K562 (cell line): Measurements from ENCODE around the gene JPT1. TPM values are rescaled to one million over a fixed set of nuclear protein-coding genes. Genes with fewer than 3 reads are reported as not detected.

Experiments
- BCOR ChIP-seq: fragments of 450-650 bp; IDR thresholded peaks from 2 replicates; pipeline ENCODE4 v1.6.1; 2016
- CBFA2T3 ChIP-seq: fragments of 450-650 bp; IDR thresholded peaks from 2 replicates; pipeline ENCODE4 v1.6.1; 2017
- DPF2 ChIP-seq: fragments of 450-650 bp; IDR thresholded peaks from 2 replicates; pipeline ENCODE4 v1.6.1; 2016
- HDAC6 ChIP-seq: IDR thresholded peaks from 2 replicates; pipeline ENCODE4 v1.6.1; 2012; ENCODE audit warnings: low read depth, mild to moderate bottlenecking, control low read depth, inconsistent platforms, low read length, moderate library complexity
- L3MBTL2 ChIP-seq: fragments of 450-650 bp; IDR thresholded peaks from 2 replicates; pipeline ENCODE4 v1.6.1; 2016; ENCODE audit warnings: mild to moderate bottlenecking, moderate library complexity
- MBD2 ChIP-seq: sonication (generic); IDR thresholded peaks from 2 replicates; pipeline ENCODE4 v1.6.1; 2016; ENCODE audit warnings: low read depth, borderline replicate concordance
- MTA1 ChIP-seq: fragments of 450-650 bp; IDR thresholded peaks from 2 replicates; pipeline ENCODE4 v1.6.1; 2017; ENCODE audit warnings: borderline replicate concordance
- MTF1 ChIP-seq: fragments of 250-450 bp; sonication (Bioruptor Pico); IDR thresholded peaks from 2 replicates; pipeline ENCODE4 v1.9.0; 2021; ENCODE audit warnings: moderate library complexity, mild to moderate bottlenecking, inconsistent platforms, borderline replicate concordance
- NR2C2 ChIP-seq, 2 experiments: fragments of 200-800 bp in 1 of 2; sonication (Bioruptor generic) in 1 of 2; sonication (generic) in 1 of 2; formaldehyde crosslinking in 1 of 2; IDR thresholded peaks; 2 replicates each; pipeline versions ENCODE4 v1.6.1 to v1.8.0; 2016 to 2022; ENCODE audit warnings: mild to moderate bottlenecking in 1 of 2, missing compliant biosample characterization in 1 of 2, missing genetic modification characterization in 1 of 2, missing genetic modification reagents in 1 of 2
- SIN3A ChIP-seq, 2 experiments: fragments of 150-350 bp in 1 of 2; IDR thresholded peaks; 2 replicates each; pipeline ENCODE4 v1.6.1; 2011 to 2016; ENCODE audit warnings: borderline replicate concordance in 2 of 2, low read depth in 2 of 2, low read length in 2 of 2, mild to moderate bottlenecking in 2 of 2, moderate library complexity in 2 of 2; ENCODE audit not compliant: control insufficient read depth in 1 of 2
- SIX5 ChIP-seq, 2 experiments: IDR thresholded peaks; 2 replicates each; pipeline ENCODE4 v1.6.1; 2011; ENCODE audit warnings: low read length in 2 of 2, borderline replicate concordance in 1 of 2, low read depth in 1 of 2, mild to moderate bottlenecking in 1 of 2, moderate library complexity in 1 of 2; ENCODE audit not compliant: insufficient read depth in 1 of 2
- SMAD2 ChIP-seq: fragments of 150-350 bp; IDR thresholded peaks from 2 replicates; pipeline ENCODE4 v1.6.1; 2014; ENCODE audit warnings: low read depth, mild to moderate bottlenecking, low read length
- SMARCC2 ChIP-seq: fragments of 450-650 bp; IDR thresholded peaks from 2 replicates; pipeline ENCODE4 v1.6.1; 2017; ENCODE audit warnings: antibody characterized with exemption, moderate library complexity, mild to moderate bottlenecking, low read depth
- SUPT5H ChIP-seq: fragments of 450-650 bp; IDR thresholded peaks from 2 replicates; pipeline ENCODE4 v1.6.1; 2016
- TEAD2 ChIP-seq: fragments of 450-650 bp; IDR thresholded peaks from 2 replicates; pipeline ENCODE4 v1.6.1; 2016; ENCODE audit warnings: missing genetic modification characterization, control low read depth, missing compliant biosample characterization
- TRIM24 ChIP-seq, 2 experiments: fragments of 450-650 bp; IDR thresholded peaks; 2 replicates each; pipeline ENCODE4 v1.6.1; 2016
- ZBED1 ChIP-seq: IDR thresholded peaks from 2 replicates; pipeline ENCODE4 v1.6.1; 2014
- ZNF668 ChIP-seq: fragments of 250-450 bp; sonication (Bioruptor Pico); IDR thresholded peaks from 2 replicates; pipeline ENCODE4 v1.8.0; 2022; ENCODE audit warnings: mild to moderate bottlenecking, inconsistent platforms
- ZSCAN32 ChIP-seq: fragments of 450-650 bp; formaldehyde crosslinking; IDR thresholded peaks from 2 replicates; pipeline ENCODE4 v1.4.0; 2020; ENCODE audit warnings: mild to moderate bottlenecking, moderate library complexity
- polyA plus RNA-seq, 8 experiments: library from polyadenylated mRNA; depleted of rRNA in 4 of 8; stranded (reverse) in 5 of 8; unstranded in 3 of 8; fragments of >200 nt; fragmentation: Nextera tagmentation in 2 of 8; fragmentation: Illumina TruSeq in 1 of 8; extraction: Ambion mirVana in 2 of 8; extraction: Trizol in 1 of 8; gene quantifications; 2 replicates each; pipeline versions ENCODE4 v1.2.1 to v1.2.3, GENCODE V29; 2011 to 2014; ENCODE audit warnings: inconsistent platforms in 1 of 8, missing spikeins in 1 of 8
- total RNA-seq, 7 experiments: library from RNA; depleted of rRNA in 6 of 7; stranded (reverse); fragments of >200 nt in 6 of 7; fragmentation: Illumina TruSeq in 2 of 7; extraction: Trizol in 2 of 7; gene quantifications; 2 replicates each; pipeline versions ENCODE4 v1.2.1 to v1.2.3, GENCODE V29; 2011 to 2021; ENCODE audit warnings: low replicate concordance in 1 of 7
- TF ChIP-seq, protein P1 (sequence below): fragments of 450-650 bp; IDR thresholded peaks from 2 replicates; pipeline ENCODE4 v1.6.1; 2017; ENCODE audit warnings: mild to moderate bottlenecking, moderate library complexity
- TF ChIP-seq, protein P2 (sequence below): sonication (generic); formaldehyde crosslinking; IDR thresholded peaks from 2 replicates; pipeline ENCODE4 v1.8.1; 2023; ENCODE audit warnings: mild to moderate bottlenecking, missing genetic modification reagents
- TF ChIP-seq, protein P3 (sequence below), 2 experiments: IDR thresholded peaks in 1 of 2; conservative IDR thresholded peaks in 1 of 2; 2 replicates each; pipeline ENCODE4 v1.6.1; 2016; ENCODE audit warnings: low read depth in 2 of 2, mild to moderate bottlenecking in 1 of 2, missing compliant biosample characterization in 1 of 2, missing genetic modification characterization in 1 of 2, moderate library complexity in 1 of 2

Gene JPT1
- total and polyA plus RNA-seq, 9 of the 15 experiments (the other 6 are each of a cell fraction or from before 2014, with no cell fraction given): 56.7 to 292 (median 144) TPM

DNA sequence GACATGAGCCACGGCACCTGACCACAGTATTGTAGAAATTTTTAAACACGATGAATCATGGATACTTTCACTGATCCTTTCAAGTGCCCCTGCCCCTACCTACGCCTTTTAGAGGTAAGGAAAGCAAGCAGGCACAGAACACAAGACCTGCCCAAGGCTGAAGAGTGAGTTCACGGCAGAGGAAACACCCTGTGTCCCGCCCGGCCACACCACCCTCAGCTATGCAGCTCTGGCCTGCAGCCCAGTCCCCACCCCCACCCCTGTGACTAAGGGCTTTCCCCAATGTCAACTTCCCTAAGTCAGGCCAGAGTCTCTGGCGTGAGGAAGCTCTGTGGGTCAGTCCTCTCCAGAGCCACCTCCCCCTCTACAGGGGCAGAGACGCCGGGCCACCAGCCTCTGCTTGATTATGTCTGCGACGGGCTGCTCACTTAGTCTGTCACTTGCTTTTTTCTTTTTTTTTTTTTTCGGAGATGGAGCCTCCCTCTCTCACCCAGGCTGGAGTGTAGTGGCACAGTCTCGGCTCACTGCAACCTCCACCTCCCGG, 58.2 kb downstream of the JPT1 start (continued):
- TF ChIP-seq, protein P1, sequence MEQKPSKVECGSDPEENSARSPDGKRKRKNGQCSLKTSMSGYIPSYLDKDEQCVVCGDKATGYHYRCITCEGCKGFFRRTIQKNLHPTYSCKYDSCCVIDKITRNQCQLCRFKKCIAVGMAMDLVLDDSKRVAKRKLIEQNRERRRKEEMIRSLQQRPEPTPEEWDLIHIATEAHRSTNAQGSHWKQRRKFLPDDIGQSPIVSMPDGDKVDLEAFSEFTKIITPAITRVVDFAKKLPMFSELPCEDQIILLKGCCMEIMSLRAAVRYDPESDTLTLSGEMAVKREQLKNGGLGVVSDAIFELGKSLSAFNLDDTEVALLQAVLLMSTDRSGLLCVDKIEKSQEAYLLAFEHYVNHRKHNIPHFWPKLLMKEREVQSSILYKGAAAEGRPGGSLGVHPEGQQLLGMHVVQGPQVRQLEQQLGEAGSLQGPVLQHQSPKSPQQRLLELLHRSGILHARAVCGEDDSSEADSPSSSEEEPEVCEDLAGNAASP: no peak
- TF ChIP-seq HDAC6 (no peak), SIX5 (IDR thresholded peaks at IDR 0.05; ENCODE audit: borderline replicate concordance in 1 of 2, insufficient read depth in 1 of 2, low read depth in 1 of 2, low read length in 2 of 2) (no peak), SMARCC2 (peak; percentile 27; the same call in 1 of the 2 replicates), MBD2 (peak; percentile 74), TEAD2 (peak; percentile 74; the same call in 1 of the 2 replicates), MTF1 (no peak), BCOR (peak; percentile 88), SUPT5H (0 out of 2 replicates have a peak, but pooled peaks have one; percentile 42), SIN3A (IDR thresholded peaks at IDR 0.05; ENCODE audit: borderline replicate concordance in 2 of 2, control insufficient read depth in 1 of 2, low read depth in 2 of 2, low read length in 2 of 2) (peak in 1 of 2 experiments; percentile 61; a peak in 1 of 4 replicates), MTA1 (peak; percentile 59; the same call in 1 of the 2 replicates), ZBED1 (no peak), CBFA2T3 (peak; percentile 58), ZNF668 (CRISPR knock-in tag) (no peak), SMAD2 (no peak), NR2C2 (CRISPR knock-in tag; IDR thresholded peaks at IDR 0.05) (no peak), NR2C2 (tag; IDR thresholded peaks at IDR 0.05) (peak; percentile 65), L3MBTL2 (peak; percentile 56), TRIM24 (IDR thresholded peaks at IDR 0.05) (peak; percentile 73 to 81; a peak in 3 of 4 replicates), DPF2 (peak; percentile 90), ZSCAN32 (CRISPR knock-in tag) (no peak)
- TF ChIP-seq, protein P2, sequence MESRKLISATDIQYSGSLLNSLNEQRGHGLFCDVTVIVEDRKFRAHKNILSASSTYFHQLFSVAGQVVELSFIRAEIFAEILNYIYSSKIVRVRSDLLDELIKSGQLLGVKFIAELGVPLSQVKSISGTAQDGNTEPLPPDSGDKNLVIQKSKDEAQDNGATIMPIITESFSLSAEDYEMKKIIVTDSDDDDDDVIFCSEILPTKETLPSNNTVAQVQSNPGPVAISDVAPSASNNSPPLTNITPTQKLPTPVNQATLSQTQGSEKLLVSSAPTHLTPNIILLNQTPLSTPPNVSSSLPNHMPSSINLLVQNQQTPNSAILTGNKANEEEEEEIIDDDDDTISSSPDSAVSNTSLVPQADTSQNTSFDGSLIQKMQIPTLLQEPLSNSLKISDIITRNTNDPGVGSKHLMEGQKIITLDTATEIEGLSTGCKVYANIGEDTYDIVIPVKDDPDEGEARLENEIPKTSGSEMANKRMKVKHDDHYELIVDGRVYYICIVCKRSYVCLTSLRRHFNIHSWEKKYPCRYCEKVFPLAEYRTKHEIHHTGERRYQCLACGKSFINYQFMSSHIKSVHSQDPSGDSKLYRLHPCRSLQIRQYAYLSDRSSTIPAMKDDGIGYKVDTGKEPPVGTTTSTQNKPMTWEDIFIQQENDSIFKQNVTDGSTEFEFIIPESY (CRISPR knock-in tag): no peak
- TF ChIP-seq, protein P3, sequence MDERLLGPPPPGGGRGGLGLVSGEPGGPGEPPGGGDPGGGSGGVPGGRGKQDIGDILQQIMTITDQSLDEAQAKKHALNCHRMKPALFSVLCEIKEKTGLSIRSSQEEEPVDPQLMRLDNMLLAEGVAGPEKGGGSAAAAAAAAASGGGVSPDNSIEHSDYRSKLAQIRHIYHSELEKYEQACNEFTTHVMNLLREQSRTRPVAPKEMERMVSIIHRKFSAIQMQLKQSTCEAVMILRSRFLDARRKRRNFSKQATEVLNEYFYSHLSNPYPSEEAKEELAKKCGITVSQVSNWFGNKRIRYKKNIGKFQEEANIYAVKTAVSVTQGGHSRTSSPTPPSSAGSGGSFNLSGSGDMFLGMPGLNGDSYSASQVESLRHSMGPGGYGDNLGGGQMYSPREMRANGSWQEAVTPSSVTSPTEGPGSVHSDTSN (CRISPR knock-in tag; IDR thresholded peaks at IDR 0.05; ENCODE audit: low read depth): no peak
- TF ChIP-seq, protein P3 (tag; conservative IDR thresholded peaks at IDR 0.05; ENCODE audit: low read depth): no peak
